NCI-H1105 (cell line): ENCODE results near the gene TBC1D26.
"Not testable (repeated sequence)": the region's sequence is repeated elsewhere in the genome, so short reads cannot be mapped to it uniquely, and the experiment has no call there.

ENCODE experiments used
- DNase-seq: peaks from one replicate; lab custom pipeline; 2025; lab: John Stamatoyannopoulos, UW

TBC1D26 gene

DNA sequence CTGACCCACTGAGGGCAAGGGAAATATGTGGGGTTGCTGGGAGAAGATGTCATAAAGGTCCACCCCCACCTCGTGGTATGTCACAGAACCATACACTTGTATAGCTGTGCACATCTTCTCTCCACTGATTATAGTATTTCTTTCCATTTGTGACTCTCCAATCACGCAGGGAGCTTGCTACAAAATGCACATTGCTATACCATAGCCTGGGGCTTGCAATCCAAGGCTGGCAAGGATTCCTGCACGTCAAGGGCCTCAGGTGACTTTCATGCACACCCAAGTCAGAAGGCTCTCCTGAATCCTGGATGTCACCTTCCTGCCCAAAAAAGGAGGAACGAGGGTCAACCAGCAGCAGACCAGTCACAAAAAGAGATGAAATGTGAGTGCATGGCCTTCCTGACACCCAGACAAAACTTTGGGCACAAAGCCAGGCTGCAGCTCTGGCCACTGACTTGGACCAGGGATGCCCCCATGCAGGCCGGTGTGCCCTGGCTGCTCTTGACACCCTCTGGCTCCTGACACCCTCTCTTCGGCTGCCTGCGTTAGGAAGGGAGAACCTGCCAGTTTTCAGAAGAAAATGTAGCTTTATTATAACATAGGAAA is 12.1 kb downstream of the TBC1D26 start:
- no peak for DNase-seq

- peak; percentile 70 for DNase-seq
Measured at GRCh38 chr17:15744885-15745284, 12.8 kb downstream of the TBC1D26 start.

DNA sequence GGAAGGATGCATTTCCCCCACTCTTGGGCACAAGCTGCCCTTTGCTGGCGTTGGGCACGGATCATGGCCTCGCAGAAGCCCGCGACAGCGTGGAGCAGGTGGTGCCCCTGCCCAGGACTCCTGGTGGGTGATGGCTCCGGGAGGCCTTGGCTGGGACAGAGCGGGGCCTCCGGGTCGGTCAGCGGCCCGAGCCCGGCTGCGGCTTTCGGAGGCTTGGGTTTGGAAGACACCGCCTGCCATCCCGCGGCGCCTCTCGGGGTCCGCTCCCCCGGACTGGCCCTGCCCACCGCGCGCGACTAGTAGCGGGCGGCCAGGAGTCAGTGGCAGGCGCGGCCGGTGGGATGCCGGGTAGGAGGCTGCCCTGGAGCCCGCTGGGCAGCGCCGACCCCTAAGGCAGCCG is 17.3 kb downstream of the TBC1D26 start:
- not testable (repeated sequence) for DNase-seq

DNA sequence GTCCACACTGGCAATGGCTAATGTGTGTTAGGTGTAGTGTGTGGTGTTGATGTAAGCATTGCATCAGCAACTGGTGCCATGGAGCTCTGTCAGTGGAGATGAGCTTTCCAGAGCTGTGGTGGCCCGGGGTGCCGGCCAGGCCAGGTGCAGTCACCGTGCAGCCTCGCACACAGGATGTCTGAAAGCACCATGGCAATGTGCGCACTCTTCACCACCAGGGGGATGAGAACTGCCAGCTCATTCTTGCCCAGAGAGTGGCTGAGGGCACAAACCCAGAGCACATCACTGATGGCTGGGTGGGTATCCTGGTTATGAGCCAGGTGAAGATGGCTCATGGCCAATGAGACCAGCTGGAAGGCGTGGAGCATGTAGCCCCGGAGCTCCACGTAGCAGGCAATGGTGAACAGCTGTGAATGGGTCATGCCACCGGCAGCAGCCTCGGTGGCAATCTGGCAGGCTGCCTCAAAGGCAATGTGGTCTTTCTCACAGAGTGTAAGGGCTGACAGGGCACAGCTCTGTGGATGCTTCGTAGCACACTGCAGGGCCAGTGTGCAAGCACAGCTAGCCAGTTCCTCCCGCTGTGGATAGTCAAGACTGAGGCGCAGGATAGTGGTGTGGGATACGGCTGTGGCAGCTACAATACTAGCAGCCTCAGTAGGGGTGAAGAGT is 36.9 kb downstream of the TBC1D26 start:
- peak; percentile 72 for DNase-seq

DNA sequence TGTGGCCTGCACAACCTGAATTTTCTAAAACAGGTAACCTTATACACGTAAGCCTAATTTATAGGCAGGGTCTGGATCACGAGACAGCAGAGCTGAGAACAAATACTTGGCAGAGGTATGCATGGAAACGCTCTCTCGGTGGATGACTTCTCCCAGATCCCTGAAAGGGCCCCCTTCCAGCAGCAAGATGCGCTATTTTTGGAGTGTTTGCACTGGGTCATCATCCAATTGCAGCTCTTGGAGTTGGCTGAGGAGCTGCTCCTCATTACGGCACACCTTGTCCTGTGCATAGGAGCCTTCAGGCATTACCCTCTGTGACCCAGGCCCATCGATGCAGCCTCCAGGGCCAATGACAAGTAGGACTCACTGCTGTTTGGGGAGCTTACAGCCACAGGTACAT is 38.6 kb downstream of the TBC1D26 start:
- not testable (repeated sequence) for DNase-seq

- DNase-seq, result no peak
Measured at GRCh38 chr17:15776871-15777270, 44.8 kb downstream of the TBC1D26 start.

- no peak for DNase-seq
Measured at GRCh38 chr17:15777297-15777696, 45.2 kb downstream of the TBC1D26 start.

- DNase-seq, result no peak
Measured at GRCh38 chr17:15777717-15778116, 45.6 kb downstream of the TBC1D26 start.

GRCh38 chr17:15779119-15779518 is 47.0 kb downstream of the TBC1D26 start:
- DNase-seq, result no peak

DNA sequence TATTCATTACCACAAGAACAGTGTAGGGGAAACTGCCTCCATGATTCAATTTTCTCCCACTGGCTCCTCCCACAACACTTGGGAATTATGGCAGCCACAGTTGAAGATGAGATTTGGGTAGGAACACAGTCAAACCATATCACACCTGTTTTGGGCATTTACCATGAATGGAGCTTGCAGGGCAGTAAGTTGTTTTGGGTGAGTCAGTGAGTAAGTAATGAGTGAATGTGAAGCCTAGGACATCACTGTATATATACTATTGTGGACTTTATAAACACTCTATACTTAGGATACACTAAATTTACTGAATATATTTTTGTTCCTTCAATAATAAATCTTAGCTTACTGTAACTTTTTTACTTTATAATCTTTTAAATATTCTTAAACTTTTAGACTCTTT is 48.1 kb downstream of the TBC1D26 start:
- no peak for DNase-seq

DNA sequence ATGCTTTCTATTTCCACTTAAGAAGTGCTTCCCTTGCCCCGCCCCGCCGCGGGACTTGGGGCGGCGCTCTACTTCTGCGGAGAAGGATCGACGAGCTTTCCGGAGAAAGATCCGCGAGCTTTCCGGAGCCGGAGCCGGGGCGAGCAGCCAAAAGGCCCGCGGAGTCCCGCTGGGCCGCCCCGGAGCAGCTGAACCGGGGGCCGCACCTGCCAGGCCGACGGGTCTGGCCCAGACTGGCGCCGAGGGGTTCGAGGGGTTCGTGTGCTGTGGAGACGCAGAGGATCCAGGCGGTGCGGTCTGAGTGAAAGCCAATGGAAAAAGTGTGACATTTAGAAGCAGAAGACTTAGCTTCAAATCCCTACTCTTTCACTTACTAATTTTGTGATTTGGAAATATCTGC is 50.8 kb downstream of the TBC1D26 start:
- no peak for DNase-seq

- no peak for DNase-seq
Measured at GRCh38 chr17:15783461-15783860, 51.4 kb downstream of the TBC1D26 start.

- DNase-seq, result peak; percentile 7
Measured at GRCh38 chr17:15784351-15784750, 52.3 kb downstream of the TBC1D26 start.

DNA sequence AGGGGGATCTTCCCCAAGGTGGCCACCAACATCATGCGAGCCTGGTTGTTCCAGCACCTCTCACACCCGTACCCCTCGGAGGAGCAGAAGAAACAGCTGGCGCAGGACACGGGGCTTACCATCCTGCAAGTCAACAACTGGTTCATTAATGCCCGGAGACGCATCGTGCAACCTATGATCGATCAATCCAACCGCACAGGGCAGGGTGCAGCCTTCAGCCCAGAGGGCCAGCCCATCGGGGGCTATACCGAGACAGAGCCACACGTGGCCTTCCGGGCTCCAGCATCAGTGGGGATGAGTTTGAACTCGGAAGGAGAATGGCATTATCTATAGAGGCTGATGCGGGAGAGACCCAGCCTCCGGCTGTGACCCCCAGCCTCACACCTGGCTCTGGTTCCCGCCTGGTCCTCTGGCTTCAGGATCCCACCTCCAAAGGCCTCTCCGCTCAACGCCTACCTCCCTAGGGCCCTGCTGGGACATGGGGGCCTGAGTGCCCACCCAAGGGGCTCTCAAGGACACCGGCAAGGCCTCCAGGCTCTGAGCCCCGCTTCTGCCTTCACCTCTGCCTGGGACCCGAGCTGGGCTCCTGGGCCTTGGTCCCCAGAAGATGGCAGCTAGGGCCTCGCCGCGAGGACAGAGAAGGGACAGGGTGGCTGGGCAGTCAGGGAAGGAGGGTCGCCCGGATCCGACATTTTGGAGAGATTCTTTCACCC is 55.4 kb downstream of the TBC1D26 start:
- not testable (repeated sequence) for DNase-seq

DNA sequence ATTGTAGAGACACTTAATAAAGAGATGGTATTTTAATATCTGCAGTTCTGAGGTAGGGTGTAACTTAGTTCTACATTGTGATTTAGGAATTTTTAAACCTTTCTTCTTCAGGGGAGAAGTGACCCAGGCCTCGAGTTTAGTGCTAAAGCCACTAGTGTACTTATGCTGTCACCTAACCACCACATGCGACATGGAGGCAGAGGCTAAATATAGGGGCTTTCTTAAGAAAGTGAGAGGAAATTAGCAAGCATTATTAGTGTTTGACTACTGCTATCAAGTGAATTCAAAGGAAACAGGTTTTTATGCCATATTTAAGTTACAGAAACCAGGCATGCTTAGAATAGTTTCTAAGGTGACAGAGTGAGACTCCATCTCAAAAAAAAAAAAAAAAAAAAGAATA is 56.3 kb downstream of the TBC1D26 start:
- DNase-seq, result not testable (repeated sequence)
